HEK293T (cell line): ENCODE measurements around the gene RNASE9.

Source experiments
- ELF4 ChIP-seq: fragments of 450-650 bp; IDR thresholded peaks from 2 replicates; pipeline ENCODE4 v1.6.1; 2017; ENCODE audit warnings: antibody characterized with exemption
- FOXK2 ChIP-seq: fragments of 450-650 bp; IDR thresholded peaks from 2 replicates; pipeline ENCODE4 v1.6.1; 2016; ENCODE audit warnings: mild to moderate bottlenecking
- FOXM1 ChIP-seq: fragments of 450-650 bp; IDR thresholded peaks from 2 replicates; pipeline ENCODE4 v1.6.1; 2017; ENCODE audit warnings: mild to moderate bottlenecking, borderline replicate concordance
- L3MBTL2 ChIP-seq: fragments of 450-650 bp; conservative IDR thresholded peaks from 2 replicates; pipeline ENCODE4 v1.6.1; 2016; ENCODE audit warnings: mild to moderate bottlenecking
- LEF1 ChIP-seq: fragments of 450-650 bp; IDR thresholded peaks from 2 replicates; pipeline ENCODE4 v1.6.1; 2017; ENCODE audit warnings: mild to moderate bottlenecking, borderline replicate concordance
- SP1 ChIP-seq: fragments of 450-650 bp; IDR thresholded peaks from 2 replicates; pipeline ENCODE4 v1.6.1; 2017
- SUZ12 ChIP-seq: fragments of 450-650 bp; IDR thresholded peaks from 2 replicates; pipeline ENCODE4 v1.6.1; 2016; ENCODE audit warnings: mild to moderate bottlenecking
- TF ChIP-seq, protein P1 (sequence below): fragments of 450-650 bp; IDR thresholded peaks from 2 replicates; pipeline ENCODE4 v1.6.1; 2016

DNA sequence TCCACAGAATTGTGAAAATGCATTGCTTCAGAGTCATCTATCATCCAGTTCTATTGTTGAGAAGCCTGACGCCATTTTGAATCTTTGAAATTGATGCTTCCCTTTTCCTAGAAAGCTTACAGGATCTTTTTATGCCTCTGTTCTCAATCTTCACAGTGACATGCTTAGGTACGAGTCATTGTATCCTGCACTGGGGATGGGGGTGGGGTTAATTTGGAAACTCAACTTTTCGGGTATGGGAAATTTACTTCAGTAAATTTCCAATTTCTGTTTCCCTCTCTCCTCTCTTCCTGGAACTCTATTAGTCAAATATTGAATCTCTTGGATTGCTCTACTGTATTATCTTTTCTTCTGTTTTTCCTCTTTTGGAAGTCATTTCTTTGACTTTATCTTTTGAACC lies 31.0 kb downstream of the RNASE9 start:
- no peak for TF ChIP-seq ELF4
- no peak for TF ChIP-seq FOXK2
- no peak for TF ChIP-seq L3MBTL2
- TF ChIP-seq, protein P1, sequence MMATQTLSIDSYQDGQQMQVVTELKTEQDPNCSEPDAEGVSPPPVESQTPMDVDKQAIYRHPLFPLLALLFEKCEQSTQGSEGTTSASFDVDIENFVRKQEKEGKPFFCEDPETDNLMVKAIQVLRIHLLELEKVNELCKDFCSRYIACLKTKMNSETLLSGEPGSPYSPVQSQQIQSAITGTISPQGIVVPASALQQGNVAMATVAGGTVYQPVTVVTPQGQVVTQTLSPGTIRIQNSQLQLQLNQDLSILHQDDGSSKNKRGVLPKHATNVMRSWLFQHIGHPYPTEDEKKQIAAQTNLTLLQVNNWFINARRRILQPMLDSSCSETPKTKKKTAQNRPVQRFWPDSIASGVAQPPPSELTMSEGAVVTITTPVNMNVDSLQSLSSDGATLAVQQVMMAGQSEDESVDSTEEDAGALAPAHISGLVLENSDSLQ, result no peak
- TF ChIP-seq SP1, result no peak
- no peak for TF ChIP-seq LEF1
- TF ChIP-seq FOXM1, result no peak
- no peak for TF ChIP-seq SUZ12
